ENCODE measurements around the gene CYSTM1.

The CYSTM1 gene

GRCh38 chr5:140174465-140175366 is at the start of gene CYSTM1:
CYSTM1 (plus strand) TSS chr5:140175188; CDS start chr5:140194466, 19,278 bp downstream.
- DNase-seq (ENCODE audit: low read depth in 2 of 2), result peak; percentile 93 to 95

- DNase-seq (ENCODE audit: low read depth in 2 of 2), result no peak
Measured at GRCh38 chr5:140125637-140126036, 49.4 kb upstream of the CYSTM1 start, which contains the start of gene IGIP. IGIP (plus strand) TSS chr5:140125937; CDS start chr5:140128477, 2,540 bp downstream.

DNA sequence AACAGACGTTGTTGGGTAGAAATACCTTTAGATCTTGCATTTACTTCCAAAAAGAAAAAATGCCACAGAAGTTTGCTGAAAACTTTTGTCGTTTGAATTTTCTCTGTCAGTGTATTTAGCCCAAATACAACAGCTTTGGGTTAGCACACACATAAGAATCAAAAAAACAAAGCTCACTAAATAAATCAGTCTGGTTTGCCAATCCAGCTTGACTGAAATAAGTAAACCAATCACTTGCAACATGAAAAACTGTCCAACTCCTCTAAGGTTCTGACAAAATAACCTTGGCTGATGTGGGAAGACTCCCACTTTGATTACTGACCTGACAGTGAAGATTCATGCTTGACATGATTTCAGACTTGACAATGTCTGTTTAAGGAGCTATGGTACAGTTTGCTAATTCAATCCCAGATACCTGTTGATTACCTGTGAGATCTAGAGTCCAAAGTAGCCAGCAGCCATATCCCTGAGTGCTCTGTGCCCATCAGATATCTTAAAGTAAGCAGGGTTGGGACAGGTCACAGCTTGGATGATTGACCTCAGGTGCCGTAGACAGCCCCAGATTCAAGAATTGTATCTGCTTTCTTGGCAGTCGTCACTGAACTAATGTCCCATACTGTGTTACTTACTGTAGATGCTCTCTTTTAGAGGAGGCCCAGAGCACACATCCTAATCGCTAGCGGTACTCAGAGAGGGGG is 48.5 kb upstream of the CYSTM1 start:
- no peak for DNase-seq (ENCODE audit: low read depth in 2 of 2)

GRCh38 chr5:140128376-140128775 is 46.6 kb upstream of the CYSTM1 start:
- no peak for DNase-seq (ENCODE audit: low read depth in 2 of 2)

GRCh38 chr5:140130949-140131733 is 43.8 kb upstream of the CYSTM1 start:
- DNase-seq (ENCODE audit: low read depth in 2 of 2), result no peak

- no peak for DNase-seq (ENCODE audit: low read depth in 2 of 2)
Measured at GRCh38 chr5:140131967-140132409, 43.0 kb upstream of the CYSTM1 start.

DNA sequence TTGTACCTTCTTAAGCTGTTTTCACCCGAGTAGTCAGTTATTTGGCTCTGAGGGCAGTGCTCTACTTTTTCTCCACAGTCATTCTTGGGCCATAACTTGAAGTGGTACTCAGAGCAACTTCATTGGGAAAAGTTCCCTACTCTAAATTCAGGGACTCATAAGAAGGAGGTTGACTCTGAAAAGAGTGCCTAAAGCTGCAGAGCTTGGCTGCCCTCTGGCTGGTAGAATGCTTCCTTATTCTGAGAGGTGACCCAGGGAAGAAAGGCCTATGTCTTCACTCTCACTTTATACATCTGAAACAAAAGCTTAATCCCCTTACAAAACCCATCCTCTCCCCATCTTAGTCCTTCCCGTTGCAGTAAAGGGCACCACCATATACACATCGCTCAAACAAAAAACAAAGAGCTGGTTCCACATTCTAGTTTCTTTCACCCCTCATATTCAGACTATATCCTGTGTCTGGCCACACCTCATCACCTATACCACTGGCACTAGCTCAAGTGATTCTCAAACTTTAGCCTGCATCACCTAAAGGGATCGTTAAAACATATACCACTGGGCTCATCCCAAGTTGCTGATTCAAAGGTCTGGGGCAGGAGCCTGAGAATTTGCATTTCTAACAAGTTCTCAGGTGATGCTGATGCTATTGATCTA is 41.3 kb upstream of the CYSTM1 start:
- no peak for DNase-seq (ENCODE audit: low read depth in 2 of 2)

GRCh38 chr5:140134277-140134935 is 40.6 kb upstream of the CYSTM1 start:
- DNase-seq (ENCODE audit: low read depth in 2 of 2), result no peak

- no peak for DNase-seq (ENCODE audit: low read depth in 2 of 2)
Measured at GRCh38 chr5:140135127-140135526, 39.9 kb upstream of the CYSTM1 start.

DNA sequence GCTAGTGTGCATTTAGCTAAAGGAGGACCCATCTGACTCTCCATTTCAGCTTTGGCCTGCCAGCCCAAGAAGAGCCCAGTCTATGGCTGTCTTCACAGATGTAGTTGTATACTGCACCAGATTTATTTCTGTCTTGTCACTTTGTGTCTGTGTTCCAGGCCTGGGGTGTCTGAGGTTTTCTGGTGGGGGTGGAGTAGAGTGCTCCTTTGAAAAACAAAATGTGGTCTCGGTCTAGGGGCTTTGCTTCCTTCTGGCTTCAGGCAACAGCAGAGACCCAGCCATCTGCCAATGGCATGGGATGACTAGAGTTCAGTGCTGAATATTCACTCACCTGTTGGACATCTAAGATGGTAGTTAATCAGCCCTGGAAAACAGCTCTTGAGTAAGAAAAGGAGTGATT is 38.4 kb upstream of the CYSTM1 start:
- no peak for DNase-seq (ENCODE audit: low read depth in 2 of 2)

- no peak for DNase-seq (ENCODE audit: low read depth in 2 of 2)
Measured at GRCh38 chr5:140140435-140140834, 34.6 kb upstream of the CYSTM1 start.

DNA sequence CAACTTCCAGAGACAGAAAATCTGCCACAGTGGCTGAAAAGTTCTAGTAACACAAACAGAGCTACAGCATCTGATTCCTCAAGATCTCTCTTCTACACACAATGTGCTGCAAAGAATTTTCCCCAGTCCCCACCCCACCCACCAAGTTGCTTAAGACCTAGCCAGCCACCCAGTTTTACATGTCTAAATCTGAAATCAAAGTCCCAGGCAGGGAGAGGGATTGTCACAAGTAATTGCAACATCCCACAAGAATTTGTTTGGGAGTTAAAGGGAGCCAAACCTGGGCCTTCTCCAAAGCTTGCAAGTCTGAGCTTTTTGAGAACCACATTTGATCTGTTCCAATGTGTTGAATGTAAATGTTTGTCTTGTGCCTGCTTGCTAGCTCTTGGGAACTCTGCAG is 33.7 kb upstream of the CYSTM1 start:
- DNase-seq (ENCODE audit: low read depth in 2 of 2), result no peak

GRCh38 chr5:140142246-140142645 is 32.7 kb upstream of the CYSTM1 start:
- DNase-seq (ENCODE audit: low read depth in 2 of 2), result no peak

- no peak for DNase-seq (ENCODE audit: low read depth in 2 of 2)
Measured at GRCh38 chr5:140142856-140143255, 32.1 kb upstream of the CYSTM1 start.

DNA sequence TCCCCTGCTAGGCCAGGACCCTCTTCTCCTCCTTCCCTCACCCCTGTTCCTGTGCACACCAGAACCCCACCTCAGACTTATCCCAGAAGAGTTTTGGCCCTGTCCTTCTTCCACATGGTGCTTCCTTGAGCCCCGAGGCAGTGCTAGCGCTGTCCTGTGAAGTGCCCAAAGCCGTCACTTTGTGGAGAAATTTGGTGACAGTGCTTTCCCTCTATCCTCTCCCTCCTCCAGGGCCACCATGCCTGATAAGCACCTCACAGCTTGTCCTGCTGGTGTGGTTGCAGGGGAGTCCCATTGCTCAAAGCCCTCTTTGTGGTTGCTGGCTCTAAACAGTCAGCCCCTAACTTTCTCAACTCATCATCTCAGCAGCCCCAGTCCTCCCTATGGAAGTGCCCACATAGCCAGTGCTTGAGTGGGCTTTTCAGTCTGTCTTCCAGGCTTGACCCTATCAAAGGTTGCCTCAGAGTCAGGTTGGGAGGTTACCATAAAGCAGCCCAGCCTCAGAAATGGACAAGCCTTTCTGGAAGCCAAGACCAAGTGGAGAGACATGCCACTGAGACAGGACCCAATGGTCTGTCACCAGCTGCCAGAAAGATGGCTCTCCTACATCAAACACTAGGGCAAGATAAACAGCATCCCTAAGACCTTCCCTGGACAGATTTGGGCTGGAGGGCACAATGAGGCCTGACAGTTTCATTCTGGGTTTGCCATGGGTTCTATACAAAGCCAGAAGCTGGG is 31.3 kb upstream of the CYSTM1 start:
- DNase-seq (ENCODE audit: low read depth in 2 of 2), result no peak

- DNase-seq (ENCODE audit: low read depth in 2 of 2), result no peak
Measured at GRCh38 chr5:140145256-140145655, 29.7 kb upstream of the CYSTM1 start.

- DNase-seq (ENCODE audit: low read depth in 2 of 2), result peak; percentile 42 to 44
Measured at GRCh38 chr5:140145818-140146522, 29.0 kb upstream of the CYSTM1 start.

GRCh38 chr5:140146523-140146842 is 28.5 kb upstream of the CYSTM1 start:
- no peak for DNase-seq (ENCODE audit: low read depth in 2 of 2)

DNA sequence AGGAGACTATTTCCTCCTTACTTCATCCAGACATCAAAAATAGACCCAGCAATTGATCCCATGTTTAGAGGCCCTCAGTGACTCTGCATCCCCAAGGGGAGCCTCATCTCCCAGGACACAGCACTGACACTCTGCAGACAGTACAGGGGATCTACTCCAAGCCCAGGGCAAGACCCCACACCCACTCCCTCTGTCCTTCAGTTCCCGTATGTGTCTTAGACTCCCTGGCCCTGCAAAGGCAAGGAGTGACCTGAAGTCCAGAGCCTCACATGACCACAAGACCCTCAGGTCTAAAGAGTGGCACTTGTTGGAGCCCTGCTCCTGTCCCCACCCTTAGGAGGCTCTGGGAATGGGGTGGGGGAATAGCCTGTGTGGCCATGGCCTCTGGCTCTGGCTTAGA is 27.5 kb upstream of the CYSTM1 start:
- no peak for DNase-seq (ENCODE audit: low read depth in 2 of 2)

DNA sequence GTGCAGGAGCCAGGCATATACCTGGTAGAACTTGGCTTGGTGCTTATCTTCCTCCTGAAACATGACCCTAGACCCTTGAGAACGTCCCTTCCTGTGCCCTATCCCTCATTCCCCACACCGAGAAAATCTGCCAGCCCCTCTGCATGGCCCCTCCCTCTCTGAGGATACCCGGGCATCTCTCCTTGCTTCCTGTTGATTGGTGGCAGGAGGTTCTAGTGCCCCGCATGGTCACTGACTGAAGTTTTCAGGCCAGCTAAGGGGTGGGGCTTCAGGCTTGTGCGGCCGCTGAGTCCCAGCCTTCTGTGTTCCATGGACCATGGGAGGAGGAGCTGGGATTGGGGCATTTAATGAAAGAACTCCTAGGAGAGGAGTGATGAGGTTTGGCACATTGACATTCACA is 26.5 kb upstream of the CYSTM1 start:
- no peak for DNase-seq (ENCODE audit: low read depth in 2 of 2)

Data from stimulated activated CD8-positive, alpha-beta memory T cell treated with anti-CD3 and anti-CD28 coated beads, Interleukin-15, amount 100 ng/mL, for 48 hours (primary cell).